GM10847 (cell line): ENCODE data around the gene GFOD1.

Experiments
- POLR2A ChIP-seq: IDR thresholded peaks from 2 replicates; pipeline ENCODE4 v1.6.1; 2011; ENCODE audit not compliant: insufficient read length; ENCODE audit errors: extremely low read depth

Gene GFOD1

GRCh38 chr6:13377054-13377758, 110.2 kb downstream of the GFOD1 start:
- no peak for TF ChIP-seq POLR2A

GRCh38 chr6:13375360-13375878, 112.0 kb downstream of the GFOD1 start:
- TF ChIP-seq POLR2A = no peak

GRCh38 chr6:13373919-13374318, 113.5 kb downstream of the GFOD1 start:
- no peak for TF ChIP-seq POLR2A

GRCh38 chr6:13373488-13373886, 113.9 kb downstream of the GFOD1 start:
- no peak for TF ChIP-seq POLR2A

- TF ChIP-seq POLR2A = no peak
Observed at GRCh38 chr6:13372688-13373487, 114.5 kb downstream of the GFOD1 start.

- TF ChIP-seq POLR2A = no peak
Observed at GRCh38 chr6:13372076-13372475, 115.3 kb downstream of the GFOD1 start.

GRCh38 chr6:13371421-13372072, 115.9 kb downstream of the GFOD1 start:
- no peak for TF ChIP-seq POLR2A

GRCh38 chr6:13370623-13371022, 116.8 kb downstream of the GFOD1 start:
- TF ChIP-seq POLR2A = no peak

GRCh38 chr6:13369591-13369990, 117.8 kb downstream of the GFOD1 start:
- no peak for TF ChIP-seq POLR2A

- TF ChIP-seq POLR2A = no peak
Observed at GRCh38 chr6:13368731-13369115, 118.7 kb downstream of the GFOD1 start.

- no peak for TF ChIP-seq POLR2A
Observed at GRCh38 chr6:13368079-13368730, 119.2 kb downstream of the GFOD1 start.

GRCh38 chr6:13367396-13367795, 120.0 kb downstream of the GFOD1 start:
- no peak for TF ChIP-seq POLR2A

- TF ChIP-seq POLR2A = no peak
Observed at GRCh38 chr6:13365320-13365719, 122.1 kb downstream of the GFOD1 start.

- TF ChIP-seq POLR2A = no peak
Observed at GRCh38 chr6:13364842-13365241, 122.6 kb downstream of the GFOD1 start.

GRCh38 chr6:13362412-13362811, 125.0 kb downstream of the GFOD1 start:
- TF ChIP-seq POLR2A = no peak
